ENCODE measurements around the gene CIAPIN1. TPM values are rescaled to one million over a fixed set of nuclear protein-coding genes. Genes with fewer than 3 reads are reported as not detected.
A peak's percentile ranks its signal among the peaks of the same experiment; 100 is the strongest.

CIAPIN1 gene
- total RNA-seq, 4 donors from 2014 or later = 30.5 to 42.9 (median 33.5) TPM

DNA sequence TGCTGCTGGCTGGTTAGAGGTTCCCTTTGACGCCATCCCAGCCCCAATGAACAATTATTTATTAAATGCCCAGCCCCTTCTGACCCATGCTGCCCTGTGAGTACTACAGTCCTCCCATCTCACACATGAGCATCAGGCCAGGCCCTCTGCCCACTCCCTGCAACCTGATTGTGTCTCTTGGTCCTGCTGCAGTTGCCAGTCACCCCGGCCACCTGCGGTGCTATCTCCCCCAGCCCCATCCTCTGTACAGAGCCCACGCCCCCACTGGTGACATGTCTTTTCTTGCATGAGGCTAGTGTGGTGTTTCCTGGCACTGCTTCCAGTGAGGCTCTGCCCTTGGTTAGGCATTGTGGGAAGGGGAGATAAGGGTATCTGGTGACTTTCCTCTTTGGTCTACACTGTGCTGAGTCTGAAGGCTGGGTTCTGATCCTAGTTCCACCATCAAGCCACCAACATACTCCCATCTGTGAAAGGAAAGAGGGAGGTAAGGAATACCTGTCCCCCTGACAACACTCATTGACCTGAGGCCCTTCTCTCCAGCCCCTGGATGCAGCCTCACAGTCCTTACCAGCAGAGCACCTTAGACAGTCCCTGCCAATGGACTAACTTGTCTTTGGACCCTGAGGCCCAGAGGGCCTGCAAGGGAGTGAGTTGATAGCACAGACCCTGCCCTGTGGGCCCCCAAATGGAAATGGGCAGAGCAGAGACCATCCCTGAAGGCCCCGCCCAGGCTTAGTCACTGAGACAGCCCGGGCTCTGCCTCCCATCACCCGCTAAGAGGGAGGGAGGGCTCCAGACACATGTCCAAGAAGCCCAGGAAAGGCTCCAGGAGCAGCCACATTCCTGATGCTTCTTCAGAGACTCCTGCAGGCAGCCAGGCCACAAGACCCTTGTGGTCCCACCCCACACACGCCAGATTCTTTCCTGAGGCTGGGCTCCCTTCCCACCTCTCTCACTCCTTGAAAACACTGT is 63.6 kb downstream of the CIAPIN1 start:
- intact Hi-C loops (cut with DNase I) = no loop called here
- no peak for TF ChIP-seq POLR2A (IDR thresholded peaks at IDR 0.05)
- TF ChIP-seq, protein P1, sequence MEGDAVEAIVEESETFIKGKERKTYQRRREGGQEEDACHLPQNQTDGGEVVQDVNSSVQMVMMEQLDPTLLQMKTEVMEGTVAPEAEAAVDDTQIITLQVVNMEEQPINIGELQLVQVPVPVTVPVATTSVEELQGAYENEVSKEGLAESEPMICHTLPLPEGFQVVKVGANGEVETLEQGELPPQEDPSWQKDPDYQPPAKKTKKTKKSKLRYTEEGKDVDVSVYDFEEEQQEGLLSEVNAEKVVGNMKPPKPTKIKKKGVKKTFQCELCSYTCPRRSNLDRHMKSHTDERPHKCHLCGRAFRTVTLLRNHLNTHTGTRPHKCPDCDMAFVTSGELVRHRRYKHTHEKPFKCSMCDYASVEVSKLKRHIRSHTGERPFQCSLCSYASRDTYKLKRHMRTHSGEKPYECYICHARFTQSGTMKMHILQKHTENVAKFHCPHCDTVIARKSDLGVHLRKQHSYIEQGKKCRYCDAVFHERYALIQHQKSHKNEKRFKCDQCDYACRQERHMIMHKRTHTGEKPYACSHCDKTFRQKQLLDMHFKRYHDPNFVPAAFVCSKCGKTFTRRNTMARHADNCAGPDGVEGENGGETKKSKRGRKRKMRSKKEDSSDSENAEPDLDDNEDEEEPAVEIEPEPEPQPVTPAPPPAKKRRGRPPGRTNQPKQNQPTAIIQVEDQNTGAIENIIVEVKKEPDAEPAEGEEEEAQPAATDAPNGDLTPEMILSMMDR (IDR thresholded peaks at IDR 0.05) = no peak
- no peaks in the 10 kb centered on the region for H3K9me3 ChIP-seq
- no peak overlapping the region for H3K4me3 ChIP-seq
- H3K27ac ChIP-seq = peak overlapping the region in 3 of 4 donors; percentile 1 to 79 (median 35)
- no peaks in the 10 kb centered on the region for H3K27me3 ChIP-seq
- peaks cover 8 to 87% (median 53%) of the 10 kb centered on the region in 3 donors for H3K4me1 ChIP-seq
- no peak for DNase-seq
- WGBS, 2 donors = 68 to 73% methylated on average over 5 of the region's 8 CpGs
- peaks cover 0 to 21% (median 0%) of the 10 kb centered on the region in 3 donors for H3K36me3 ChIP-seq

DNA sequence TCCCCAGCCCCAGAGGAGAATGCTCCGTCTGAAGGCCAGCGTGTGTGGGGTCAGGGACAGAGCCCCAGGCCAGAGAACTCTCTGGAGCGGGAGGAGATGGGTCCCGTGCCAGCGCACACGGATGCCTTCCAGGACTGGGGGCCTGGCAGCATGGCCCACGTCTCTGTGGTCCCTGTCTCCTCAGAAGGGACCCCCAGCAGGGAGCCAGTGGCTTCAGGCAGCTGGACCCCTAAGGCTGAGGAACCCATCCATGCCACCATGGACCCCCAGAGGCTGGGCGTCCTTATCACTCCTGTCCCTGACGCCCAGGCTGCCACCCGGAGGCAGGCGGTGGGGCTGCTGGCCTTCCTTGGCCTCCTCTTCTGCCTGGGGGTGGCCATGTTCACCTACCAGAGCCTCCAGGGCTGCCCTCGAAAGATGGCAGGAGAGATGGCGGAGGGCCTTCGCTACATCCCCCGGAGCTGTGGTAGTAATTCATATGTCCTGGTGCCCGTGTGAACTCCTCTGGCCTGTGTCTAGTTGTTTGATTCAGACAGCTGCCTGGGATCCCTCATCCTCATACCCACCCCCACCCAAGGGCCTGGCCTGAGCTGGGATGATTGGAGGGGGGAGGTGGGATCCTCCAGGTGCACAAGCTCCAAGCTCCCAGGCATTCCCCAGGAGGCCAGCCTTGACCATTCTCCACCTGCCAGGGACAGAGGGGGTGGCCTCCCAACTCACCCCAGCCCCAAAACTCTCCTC is 64.5 kb downstream of the CIAPIN1 start:
- H3K9me3 ChIP-seq = no peaks in the 10 kb centered on the region
- peaks cover 0 to 21% (median 0%) of the 10 kb centered on the region in 3 donors for H3K36me3 ChIP-seq
- H3K27me3 ChIP-seq = no peaks in the 10 kb centered on the region
- TF ChIP-seq POLR2A (IDR thresholded peaks at IDR 0.05) = no peak
- 60 to 90% methylated on average over 1 to 5 of the region's 16 CpGs for WGBS, 2 donors
- intact Hi-C loops (cut with DNase I) = no loop called here
- H3K4me1 ChIP-seq = peaks cover 8 to 87% (median 53%) of the 10 kb centered on the region in 3 donors
- H3K4me3 ChIP-seq = no peak overlapping the region
- peak overlapping the region in 2 of 4 donors; percentile 53 to 79 for H3K27ac ChIP-seq
- no peak for DNase-seq

DNA sequence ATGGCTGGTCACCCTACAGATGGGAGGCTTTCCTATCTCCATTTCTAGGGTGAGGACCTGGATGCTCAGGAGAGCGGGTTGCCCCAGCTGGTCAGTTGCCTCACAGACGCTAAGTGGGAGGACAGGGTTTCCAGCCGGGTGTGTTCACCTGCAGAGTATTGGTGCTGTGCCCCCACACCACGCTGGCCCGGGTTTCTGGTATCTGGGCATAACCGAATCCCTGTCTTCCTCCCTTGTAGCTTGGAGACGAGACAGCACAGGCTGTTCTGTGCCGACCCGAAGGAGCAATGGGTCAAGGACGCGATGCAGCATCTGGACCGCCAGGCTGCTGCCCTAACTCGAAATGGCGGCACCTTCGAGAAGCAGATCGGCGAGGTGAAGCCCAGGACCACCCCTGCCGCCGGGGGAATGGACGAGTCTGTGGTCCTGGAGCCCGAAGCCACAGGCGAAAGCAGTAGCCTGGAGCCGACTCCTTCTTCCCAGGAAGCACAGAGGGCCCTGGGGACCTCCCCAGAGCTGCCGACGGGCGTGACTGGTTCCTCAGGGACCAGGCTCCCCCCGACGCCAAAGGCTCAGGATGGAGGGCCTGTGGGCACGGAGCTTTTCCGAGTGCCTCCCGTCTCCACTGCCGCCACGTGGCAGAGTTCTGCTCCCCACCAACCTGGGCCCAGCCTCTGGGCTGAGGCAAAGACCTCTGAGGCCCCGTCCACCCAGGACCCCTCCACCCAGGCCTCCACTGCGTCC is 65.2 kb downstream of the CIAPIN1 start:
- no peak for DNase-seq
- Histone ChIP-seq H3K9me3 (no peaks in the 10 kb centered on the region), H3K36me3 (peaks cover 0 to 21% (median 0%) of the 10 kb centered on the region in 3 donors), H3K27me3 (no peaks in the 10 kb centered on the region), H3K4me3 (no peak overlapping the region), H3K27ac (peak overlapping the region in 3 of 4 donors; percentile 53 to 73 (median 56)), H3K4me1 (peaks cover 13 to 87% (median 55%) of the 10 kb centered on the region in 3 donors)
- 85 to 90% methylated on average over 12 to 14 of the region's 35 CpGs for WGBS, 2 donors
- intact Hi-C loops (cut with DNase I) = no loop called here
- TF ChIP-seq POLR2A (IDR thresholded peaks at IDR 0.05) = no peak
- TF ChIP-seq, protein P1 (IDR thresholded peaks at IDR 0.05) = no peak

DNA sequence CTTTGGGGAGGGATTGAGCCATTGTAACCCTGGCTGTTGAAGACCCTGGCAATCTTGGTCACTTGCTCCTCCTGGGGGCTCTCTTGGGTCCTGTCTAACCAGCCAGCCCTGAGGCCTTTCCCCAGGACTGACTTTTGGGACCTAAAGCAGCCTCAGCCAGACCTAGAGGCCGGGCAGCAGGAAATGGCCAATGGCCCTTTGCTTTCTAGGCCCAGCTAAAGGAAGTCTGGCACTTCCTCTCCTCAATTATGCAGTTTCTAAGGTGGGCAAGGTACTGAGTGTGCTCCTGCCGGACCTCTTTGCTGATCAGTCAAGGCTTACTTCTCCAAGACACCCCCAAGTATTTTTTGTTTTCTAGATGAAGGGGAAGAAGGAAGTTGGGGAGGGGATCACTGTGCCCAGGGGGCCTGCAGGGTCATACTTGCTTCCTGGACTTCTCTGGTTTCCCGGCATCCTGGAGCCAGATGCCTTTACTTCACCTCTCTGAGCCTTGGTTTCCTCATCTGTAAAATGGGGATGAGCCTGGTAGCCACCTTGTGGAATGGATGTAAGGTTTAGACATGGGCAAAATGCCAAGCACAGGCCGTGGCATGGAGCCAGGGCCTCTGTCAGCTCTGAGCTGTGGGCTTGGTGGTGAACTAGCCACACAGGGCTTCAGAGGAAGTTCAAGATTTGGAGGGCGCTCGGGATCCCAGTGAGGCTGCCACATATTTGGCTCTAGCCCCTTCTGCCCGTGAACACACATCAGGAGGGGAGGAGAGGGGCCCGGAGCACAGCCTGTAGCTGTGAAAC is 66.3 kb downstream of the CIAPIN1 start:
- Histone ChIP-seq H3K9me3 (no peaks in the 10 kb centered on the region), H3K4me3 (no peak overlapping the region), H3K4me1 (peaks cover 13 to 87% (median 48%) of the 10 kb centered on the region in 3 donors), H3K36me3 (peaks cover 0 to 21% (median 0%) of the 10 kb centered on the region in 3 donors), H3K27ac (peak overlapping the region in 3 of 4 donors; percentile 53 to 73 (median 56)), H3K27me3 (no peaks in the 10 kb centered on the region)
- DNase-seq = no peak
- WGBS, 2 donors = 40 to 63% methylated on average over 4 to 7 of the region's 8 CpGs
- intact Hi-C loops (cut with DNase I) = no loop called here
- TF ChIP-seq, protein P1 (IDR thresholded peaks at IDR 0.05) = no peak
- no peak for TF ChIP-seq POLR2A (IDR thresholded peaks at IDR 0.05)

Data from esophagus squamous epithelium (tissue), 5 donors.